NOMO-1 treated with DMSO at 0.1 percent for 48 hours (cell line): ENCODE results near the gene PLEKHG7.
"Not testable (repeated sequence)": the region's sequence is repeated elsewhere in the genome, so short reads cannot be mapped to it uniquely, and the experiment has no call there.

Experiments
- DNase-seq: peaks from one replicate; lab custom pipeline; 2025; ENCODE audit not compliant: unreplicated experiment; lab: John Stamatoyannopoulos, UW

The PLEKHG7 gene

DNA sequence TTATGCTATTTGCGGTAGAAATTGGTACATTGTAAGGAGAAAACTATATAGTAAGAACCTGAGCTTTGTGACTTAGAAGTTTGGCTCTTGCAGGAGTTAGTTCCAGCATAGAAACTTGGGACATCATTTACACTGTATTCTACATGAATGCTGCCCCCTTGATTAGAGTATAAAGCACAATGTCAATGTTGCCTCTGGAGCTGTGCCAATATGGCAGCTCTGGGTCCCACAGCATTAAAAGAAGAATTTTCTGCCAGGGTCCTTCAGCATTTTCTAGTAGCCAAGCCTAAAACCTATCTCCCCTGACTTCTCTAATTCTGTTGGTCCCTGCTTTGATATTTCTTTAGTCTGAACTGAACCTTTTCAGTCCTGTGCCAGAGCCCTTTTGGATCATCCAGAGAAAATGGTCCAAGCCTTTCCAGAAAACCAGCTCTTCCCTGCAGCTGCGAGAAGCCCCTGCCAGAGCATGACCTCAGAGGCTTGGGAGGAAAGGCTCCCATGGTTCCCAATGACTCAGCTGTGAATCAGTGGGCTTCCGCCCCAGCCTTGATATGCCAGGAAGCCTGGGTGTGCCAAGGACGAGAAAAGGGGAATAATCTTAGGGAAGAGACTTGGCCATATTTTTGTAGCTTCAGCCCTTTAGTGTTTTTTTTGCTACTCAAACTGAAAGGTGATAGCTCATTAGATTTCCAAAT, 43.2 kb downstream of the PLEKHG7 start:
- DNase-seq, result no peak

DNA sequence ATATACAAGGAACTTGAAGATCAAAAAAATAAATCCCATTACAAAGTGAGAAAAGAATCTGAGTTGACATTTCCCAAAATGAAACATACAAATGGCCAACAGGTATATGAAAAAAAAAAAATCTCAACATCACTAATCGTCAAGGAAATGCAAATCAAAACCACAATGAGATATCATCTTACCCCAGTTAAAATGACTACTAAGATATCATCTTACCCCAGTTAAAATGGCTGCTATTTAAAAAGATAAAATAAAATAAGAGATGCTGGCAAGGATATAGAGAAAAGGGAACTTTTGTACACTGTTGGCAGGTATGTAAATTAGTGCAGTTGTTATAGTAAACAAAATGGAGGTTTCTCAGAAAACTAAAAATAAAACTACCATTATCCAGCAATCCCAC, 44.4 kb downstream of the PLEKHG7 start:
- DNase-seq, result no peak

DNA sequence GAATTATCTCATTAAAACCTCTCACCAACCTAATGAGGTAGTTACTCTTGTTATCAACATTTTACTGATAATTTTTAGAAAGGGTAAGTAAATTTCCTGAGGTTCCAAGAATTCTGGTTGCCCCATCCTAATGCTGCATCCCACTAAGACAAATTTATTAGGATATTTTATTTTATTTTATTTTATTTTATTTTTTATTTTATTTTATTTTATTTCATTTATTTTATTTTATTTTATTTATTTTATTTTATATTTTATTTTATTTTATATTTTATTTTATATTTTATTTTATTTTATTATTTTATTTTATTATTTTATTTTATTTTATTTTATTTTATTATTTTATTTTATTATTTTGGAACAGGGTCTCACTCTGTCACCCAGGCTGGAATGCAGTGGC, 46.9 kb downstream of the PLEKHG7 start:
- not testable (repeated sequence) for DNase-seq

DNA sequence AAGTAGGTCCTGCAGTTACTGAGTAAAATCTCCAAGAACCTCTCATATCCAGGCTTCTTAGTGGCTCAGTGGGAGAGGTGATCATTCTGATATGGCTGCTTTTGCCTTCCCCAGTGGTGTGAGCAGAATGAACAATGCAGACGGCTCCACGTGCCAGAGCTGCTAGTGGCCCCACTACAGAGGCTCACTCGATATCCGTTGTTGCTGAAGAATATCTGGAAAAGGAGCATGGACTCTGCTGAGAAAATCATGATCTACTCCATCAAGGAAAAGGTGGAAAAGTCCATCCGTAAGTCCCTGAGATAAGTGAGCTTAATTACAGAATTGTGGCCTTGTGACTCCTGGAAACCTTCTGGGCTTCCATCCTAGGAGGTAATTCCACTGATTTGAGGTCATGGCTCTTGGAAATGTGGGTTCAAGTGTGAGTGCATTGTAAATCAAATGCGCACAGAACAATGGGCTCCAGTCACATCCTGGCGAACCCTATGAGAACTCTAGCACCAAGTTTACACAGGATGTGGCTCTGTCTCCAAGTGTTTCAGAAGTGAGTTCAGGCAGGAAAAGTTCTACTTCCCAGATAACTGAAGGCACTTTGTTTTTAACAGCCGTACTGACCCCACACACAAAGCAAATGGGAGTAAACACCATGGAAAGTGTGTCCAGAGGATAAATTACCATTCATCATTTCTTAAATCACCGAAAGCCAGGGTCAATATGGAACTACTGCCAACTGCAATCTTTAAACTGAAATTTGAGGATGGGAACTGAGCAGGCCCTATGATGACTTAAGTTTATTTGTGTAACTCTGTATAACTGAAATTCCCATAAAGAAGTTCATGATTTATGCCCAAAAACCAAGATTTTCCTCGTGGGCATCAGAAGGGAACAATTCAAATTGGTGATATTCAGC, 51.4 kb downstream of the PLEKHG7 start:
- no peak for DNase-seq

- no peak for DNase-seq
Measured at GRCh38 chr12:92756898-92757596, 54.3 kb downstream of the PLEKHG7 start.

DNA sequence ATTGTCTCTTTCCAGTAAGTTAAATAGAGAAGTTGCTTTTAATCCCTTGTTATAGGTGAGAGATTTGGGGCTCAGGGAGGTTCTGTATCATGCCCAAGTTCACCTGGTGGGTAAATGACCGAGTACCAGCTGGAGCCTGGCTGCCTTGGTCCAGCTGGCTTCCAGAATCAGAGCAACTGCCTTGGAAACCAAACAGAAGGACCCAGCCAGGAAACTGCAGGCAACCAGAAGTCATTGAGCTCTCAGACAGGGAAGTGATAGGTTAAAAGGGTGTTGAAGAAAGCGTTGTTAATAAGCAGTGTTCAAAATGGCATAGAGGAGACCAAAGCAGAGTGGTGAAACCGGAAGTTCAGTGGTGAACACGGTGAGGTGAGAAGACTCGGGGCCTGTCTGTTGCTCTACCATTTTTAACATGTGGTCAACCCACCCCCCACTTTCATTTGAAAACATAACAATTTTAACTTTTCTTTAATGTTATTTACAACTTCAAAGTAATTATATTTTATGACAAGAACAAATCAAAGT, 54.9 kb downstream of the PLEKHG7 start:
- DNase-seq, result peak; percentile 64

GRCh38 chr12:92759634-92760268, 57.0 kb downstream of the PLEKHG7 start:
- DNase-seq, result no peak

DNA sequence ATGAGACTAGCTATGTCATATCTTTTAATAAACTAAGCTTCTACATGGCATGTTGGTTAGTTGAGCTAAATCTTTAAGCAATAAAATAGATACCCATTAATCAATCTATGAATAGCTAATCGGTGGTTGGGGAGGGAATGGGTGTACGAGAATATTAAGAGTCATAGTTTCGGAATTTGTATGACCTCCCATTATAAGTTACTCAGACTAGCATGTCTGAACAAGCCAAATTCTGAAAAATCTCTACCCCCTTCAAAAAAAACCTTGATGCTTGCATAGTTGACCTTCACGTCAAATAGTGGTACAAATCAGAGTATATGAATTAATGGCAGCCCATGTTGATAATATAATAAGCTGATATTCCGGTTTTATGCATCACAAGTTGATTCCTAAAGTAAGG, 60.0 kb downstream of the PLEKHG7 start:
- no peak for DNase-seq

- DNase-seq, result no peak
Measured at GRCh38 chr12:92764831-92765230, 62.0 kb downstream of the PLEKHG7 start.

GRCh38 chr12:92765871-92766270, 63.1 kb downstream of the PLEKHG7 start:
- no peak for DNase-seq

GRCh38 chr12:92769124-92769901, 66.5 kb downstream of the PLEKHG7 start:
- DNase-seq, result peak; percentile 77

DNA sequence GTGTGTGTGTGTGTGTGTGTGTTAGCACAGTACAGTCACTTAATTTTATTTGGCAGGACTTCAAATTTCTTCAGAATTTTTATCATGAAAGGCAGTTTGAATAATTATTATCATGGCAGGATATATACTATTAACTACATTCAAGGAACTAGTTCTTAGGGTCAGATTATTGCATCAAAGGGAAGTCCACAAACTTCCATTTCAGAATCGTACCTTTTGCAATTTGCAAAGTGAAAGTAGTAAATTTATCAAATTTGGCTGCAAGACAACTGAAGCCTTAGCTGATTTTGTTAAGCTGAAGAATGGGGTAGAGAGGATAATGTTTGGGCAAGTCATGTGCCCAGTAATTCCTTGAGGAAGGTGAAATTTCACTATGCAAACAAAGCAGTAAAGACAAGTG, 68.2 kb downstream of the PLEKHG7 start:
- DNase-seq, result peak; percentile 65

DNA sequence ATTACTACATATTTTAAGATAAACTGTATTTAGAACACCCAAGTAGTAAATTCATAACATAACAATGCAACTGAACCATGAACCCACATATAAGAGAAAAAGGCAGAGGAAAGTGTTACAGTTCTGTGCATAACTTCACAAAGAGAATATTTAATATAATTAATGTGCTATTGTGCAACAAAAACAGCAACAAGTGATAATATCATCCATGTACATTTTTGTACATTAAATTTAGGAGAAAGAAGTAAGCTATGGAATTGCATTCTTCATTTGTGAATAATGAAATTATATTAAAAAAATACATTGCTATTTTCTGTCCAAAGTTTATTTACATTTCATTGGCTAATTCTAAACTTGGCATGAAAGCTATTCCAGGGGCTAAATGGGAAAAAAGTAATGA, 72.6 kb downstream of the PLEKHG7 start:
- DNase-seq, result no peak

DNA sequence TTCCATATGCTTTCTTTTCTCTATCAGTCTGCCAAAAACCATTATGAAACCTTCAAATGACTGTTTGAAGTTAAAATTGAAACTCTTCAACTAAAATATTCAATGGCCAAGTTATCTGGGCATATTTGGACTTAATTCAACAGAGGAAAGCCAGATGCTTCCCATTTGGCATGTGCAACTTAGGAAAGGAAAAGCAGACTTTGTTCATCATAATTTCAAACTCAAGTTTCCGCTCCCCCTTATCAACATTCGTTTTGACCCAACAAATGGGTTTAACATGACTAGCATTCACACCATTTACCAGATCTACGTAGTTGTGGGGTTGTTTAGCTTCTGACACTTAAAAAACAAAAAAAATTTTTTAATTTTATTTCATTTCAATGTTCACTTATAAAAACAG, 75.7 kb downstream of the PLEKHG7 start:
- DNase-seq, result no peak

GRCh38 chr12:92779902-92780301, 77.1 kb downstream of the PLEKHG7 start:
- DNase-seq, result peak; percentile 64

DNA sequence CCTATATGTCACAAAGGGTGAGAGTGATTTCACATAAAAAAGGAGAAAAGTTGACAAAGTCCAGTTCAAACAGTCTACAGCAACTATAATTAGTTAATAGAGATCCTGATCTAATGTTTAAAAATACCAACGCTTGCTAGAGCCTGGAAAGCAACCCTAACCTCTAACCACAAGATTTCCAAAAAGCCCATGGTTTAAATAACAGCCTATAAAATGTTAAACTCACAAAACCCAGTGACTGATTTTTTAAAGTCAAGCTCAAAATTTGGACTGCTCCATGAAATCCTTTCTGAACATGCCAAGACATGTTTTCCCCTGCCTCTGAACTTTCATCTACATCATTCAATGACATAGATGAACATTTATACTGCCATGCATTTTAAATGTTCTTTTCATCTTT, 81.6 kb downstream of the PLEKHG7 start:
- no peak for DNase-seq

- peak; percentile 83 for DNase-seq
Measured at GRCh38 chr12:92784797-92785562, 82.2 kb downstream of the PLEKHG7 start.

DNA sequence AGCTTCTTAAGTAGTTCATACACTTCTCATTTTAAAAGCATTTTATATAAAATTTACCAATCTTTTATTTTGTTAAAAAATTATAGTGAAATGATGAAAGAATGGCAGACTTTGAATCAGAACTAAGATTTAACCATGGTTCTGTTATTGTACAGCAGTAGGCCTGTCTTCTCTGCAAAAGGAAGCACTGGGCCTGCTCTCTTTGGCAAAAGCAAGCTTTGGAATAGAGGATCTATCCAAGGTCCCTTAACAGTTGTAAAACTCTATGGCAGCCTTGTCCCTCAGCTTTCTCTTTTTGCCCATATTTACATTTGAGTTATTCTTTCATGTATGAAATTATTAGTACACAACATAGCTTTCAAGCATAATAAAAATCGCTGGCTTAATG, 82.8 kb downstream of the PLEKHG7 start:
- DNase-seq, result no peak

- peak; percentile 20 for DNase-seq
Measured at GRCh38 chr12:92786045-92786444, 83.3 kb downstream of the PLEKHG7 start.
